ENCODE results near the gene TMEM91. TPM values are rescaled to one million over a fixed set of nuclear protein-coding genes. Genes with fewer than 3 reads are reported as not detected.

Gene TMEM91
- total and polyA plus RNA-seq, 2 of the 13 experiments (the other 11 are each of a cell fraction or from before 2014, with no cell fraction given), result 6.3 to 10.3 TPM

- TF ChIP-seq, protein P1, sequence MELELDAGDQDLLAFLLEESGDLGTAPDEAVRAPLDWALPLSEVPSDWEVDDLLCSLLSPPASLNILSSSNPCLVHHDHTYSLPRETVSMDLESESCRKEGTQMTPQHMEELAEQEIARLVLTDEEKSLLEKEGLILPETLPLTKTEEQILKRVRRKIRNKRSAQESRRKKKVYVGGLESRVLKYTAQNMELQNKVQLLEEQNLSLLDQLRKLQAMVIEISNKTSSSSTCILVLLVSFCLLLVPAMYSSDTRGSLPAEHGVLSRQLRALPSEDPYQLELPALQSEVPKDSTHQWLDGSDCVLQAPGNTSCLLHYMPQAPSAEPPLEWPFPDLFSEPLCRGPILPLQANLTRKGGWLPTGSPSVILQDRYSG (CRISPR knock-in tag; IDR thresholded peaks at IDR 0.05), result peak; percentile 75; the same call in 1 of the 2 replicates
- TF ChIP-seq RFX1 (IDR thresholded peaks at IDR 0.05), result no peak
- 0 out of 2 replicates have a peak, but pooled peaks have one; percentile 69 for TF ChIP-seq BRCA1 (CRISPR knock-in tag; IDR thresholded peaks at IDR 0.05)
- no peak for TF ChIP-seq DPF2 (CRISPR knock-in tag; IDR thresholded peaks at IDR 0.05; ENCODE audit: borderline replicate concordance, low read depth)
- TF ChIP-seq ZNF883 (CRISPR knock-in tag; IDR thresholded peaks at IDR 0.05; ENCODE audit: not compliant biosample characterization), result peak; percentile 52
- peak; percentile 54; the same call in 1 of the 2 replicates for TF ChIP-seq ZNF143 (CRISPR knock-in tag; IDR thresholded peaks at IDR 0.05)
- peak; percentile 66; the same call in 1 of the 2 replicates for TF ChIP-seq ZNF350 (CRISPR knock-in tag; IDR thresholded peaks at IDR 0.05; ENCODE audit: borderline replicate concordance, low read depth)
- TF ChIP-seq NFIB (CRISPR knock-in tag; IDR thresholded peaks at IDR 0.05; ENCODE audit: borderline replicate concordance), result no peak
- no peak for TF ChIP-seq THYN1 (CRISPR knock-in tag; IDR thresholded peaks at IDR 0.05; ENCODE audit: borderline replicate concordance, low read depth)
- TF ChIP-seq ZNF282 (IDR thresholded peaks at IDR 0.05; ENCODE audit: partially characterized antibody), result no peak
- TF ChIP-seq, protein P2, sequence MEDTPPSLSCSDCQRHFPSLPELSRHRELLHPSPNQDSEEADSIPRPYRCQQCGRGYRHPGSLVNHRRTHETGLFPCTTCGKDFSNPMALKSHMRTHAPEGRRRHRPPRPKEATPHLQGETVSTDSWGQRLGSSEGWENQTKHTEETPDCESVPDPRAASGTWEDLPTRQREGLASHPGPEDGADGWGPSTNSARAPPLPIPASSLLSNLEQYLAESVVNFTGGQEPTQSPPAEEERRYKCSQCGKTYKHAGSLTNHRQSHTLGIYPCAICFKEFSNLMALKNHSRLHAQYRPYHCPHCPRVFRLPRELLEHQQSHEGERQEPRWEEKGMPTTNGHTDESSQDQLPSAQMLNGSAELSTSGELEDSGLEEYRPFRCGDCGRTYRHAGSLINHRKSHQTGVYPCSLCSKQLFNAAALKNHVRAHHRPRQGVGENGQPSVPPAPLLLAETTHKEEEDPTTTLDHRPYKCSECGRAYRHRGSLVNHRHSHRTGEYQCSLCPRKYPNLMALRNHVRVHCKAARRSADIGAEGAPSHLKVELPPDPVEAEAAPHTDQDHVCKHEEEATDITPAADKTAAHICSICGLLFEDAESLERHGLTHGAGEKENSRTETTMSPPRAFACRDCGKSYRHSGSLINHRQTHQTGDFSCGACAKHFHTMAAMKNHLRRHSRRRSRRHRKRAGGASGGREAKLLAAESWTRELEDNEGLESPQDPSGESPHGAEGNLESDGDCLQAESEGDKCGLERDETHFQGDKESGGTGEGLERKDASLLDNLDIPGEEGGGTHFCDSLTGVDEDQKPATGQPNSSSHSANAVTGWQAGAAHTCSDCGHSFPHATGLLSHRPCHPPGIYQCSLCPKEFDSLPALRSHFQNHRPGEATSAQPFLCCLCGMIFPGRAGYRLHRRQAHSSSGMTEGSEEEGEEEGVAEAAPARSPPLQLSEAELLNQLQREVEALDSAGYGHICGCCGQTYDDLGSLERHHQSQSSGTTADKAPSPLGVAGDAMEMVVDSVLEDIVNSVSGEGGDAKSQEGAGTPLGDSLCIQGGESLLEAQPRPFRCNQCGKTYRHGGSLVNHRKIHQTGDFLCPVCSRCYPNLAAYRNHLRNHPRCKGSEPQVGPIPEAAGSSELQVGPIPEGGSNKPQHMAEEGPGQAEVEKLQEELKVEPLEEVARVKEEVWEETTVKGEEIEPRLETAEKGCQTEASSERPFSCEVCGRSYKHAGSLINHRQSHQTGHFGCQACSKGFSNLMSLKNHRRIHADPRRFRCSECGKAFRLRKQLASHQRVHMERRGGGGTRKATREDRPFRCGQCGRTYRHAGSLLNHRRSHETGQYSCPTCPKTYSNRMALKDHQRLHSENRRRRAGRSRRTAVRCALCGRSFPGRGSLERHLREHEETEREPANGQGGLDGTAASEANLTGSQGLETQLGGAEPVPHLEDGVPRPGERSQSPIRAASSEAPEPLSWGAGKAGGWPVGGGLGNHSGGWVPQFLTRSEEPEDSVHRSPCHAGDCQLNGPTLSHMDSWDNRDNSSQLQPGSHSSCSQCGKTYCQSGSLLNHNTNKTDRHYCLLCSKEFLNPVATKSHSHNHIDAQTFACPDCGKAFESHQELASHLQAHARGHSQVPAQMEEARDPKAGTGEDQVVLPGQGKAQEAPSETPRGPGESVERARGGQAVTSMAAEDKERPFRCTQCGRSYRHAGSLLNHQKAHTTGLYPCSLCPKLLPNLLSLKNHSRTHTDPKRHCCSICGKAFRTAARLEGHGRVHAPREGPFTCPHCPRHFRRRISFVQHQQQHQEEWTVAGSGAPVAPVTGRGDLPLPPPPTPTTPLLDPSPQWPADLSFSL (CRISPR knock-in tag; IDR thresholded peaks at IDR 0.05), result no peak
- TF ChIP-seq, protein P3, sequence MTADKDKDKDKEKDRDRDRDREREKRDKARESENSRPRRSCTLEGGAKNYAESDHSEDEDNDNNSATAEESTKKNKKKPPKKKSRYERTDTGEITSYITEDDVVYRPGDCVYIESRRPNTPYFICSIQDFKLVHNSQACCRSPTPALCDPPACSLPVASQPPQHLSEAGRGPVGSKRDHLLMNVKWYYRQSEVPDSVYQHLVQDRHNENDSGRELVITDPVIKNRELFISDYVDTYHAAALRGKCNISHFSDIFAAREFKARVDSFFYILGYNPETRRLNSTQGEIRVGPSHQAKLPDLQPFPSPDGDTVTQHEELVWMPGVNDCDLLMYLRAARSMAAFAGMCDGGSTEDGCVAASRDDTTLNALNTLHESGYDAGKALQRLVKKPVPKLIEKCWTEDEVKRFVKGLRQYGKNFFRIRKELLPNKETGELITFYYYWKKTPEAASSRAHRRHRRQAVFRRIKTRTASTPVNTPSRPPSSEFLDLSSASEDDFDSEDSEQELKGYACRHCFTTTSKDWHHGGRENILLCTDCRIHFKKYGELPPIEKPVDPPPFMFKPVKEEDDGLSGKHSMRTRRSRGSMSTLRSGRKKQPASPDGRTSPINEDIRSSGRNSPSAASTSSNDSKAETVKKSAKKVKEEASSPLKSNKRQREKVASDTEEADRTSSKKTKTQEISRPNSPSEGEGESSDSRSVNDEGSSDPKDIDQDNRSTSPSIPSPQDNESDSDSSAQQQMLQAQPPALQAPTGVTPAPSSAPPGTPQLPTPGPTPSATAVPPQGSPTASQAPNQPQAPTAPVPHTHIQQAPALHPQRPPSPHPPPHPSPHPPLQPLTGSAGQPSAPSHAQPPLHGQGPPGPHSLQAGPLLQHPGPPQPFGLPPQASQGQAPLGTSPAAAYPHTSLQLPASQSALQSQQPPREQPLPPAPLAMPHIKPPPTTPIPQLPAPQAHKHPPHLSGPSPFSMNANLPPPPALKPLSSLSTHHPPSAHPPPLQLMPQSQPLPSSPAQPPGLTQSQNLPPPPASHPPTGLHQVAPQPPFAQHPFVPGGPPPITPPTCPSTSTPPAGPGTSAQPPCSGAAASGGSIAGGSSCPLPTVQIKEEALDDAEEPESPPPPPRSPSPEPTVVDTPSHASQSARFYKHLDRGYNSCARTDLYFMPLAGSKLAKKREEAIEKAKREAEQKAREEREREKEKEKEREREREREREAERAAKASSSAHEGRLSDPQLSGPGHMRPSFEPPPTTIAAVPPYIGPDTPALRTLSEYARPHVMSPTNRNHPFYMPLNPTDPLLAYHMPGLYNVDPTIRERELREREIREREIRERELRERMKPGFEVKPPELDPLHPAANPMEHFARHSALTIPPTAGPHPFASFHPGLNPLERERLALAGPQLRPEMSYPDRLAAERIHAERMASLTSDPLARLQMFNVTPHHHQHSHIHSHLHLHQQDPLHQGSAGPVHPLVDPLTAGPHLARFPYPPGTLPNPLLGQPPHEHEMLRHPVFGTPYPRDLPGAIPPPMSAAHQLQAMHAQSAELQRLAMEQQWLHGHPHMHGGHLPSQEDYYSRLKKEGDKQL (CRISPR knock-in tag; IDR thresholded peaks at IDR 0.05; ENCODE audit: low read depth), result 0 out of 2 replicates have a peak, but pooled peaks have one; percentile 6
- TF ChIP-seq, protein P4, sequence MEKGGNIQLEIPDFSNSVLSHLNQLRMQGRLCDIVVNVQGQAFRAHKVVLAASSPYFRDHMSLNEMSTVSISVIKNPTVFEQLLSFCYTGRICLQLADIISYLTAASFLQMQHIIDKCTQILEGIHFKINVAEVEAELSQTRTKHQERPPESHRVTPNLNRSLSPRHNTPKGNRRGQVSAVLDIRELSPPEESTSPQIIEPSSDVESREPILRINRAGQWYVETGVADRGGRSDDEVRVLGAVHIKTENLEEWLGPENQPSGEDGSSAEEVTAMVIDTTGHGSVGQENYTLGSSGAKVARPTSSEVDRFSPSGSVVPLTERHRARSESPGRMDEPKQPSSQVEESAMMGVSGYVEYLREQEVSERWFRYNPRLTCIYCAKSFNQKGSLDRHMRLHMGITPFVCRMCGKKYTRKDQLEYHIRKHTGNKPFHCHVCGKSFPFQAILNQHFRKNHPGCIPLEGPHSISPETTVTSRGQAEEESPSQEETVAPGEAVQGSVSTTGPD (CRISPR knock-in tag; IDR thresholded peaks at IDR 0.05), result no peak
These were observed 21.0 kb downstream of the TMEM91 start, which contains the start of the genes BCKDHA and EXOSC5 (continued) for GRCh38 chr19:41397086-41398049.

Data from HepG2 (cell line).